ENCODE measurements around the gene ZRANB3. TPM values are rescaled to one million over a fixed set of nuclear protein-coding genes. Genes with fewer than 3 reads are reported as not detected.
"Not testable (repeated sequence)": the region's sequence is repeated elsewhere in the genome, so short reads cannot be mapped to it uniquely, and the experiment has no call there.

ZRANB3 gene
- total RNA-seq, 1 donor from 2014 or later = 8.9 TPM

GRCh38 chr2:135456431-135456830, 74.6 kb downstream of the ZRANB3 start:
- peaks cover 10% of the 10 kb centered on the region for H3K9me3 Mint-ChIP-seq (ENCODE audit: unreplicated experiment)
- H3K9ac ChIP-seq (ENCODE audit: low read length) = no peak overlapping the region
- H3K4me1 ChIP-seq (ENCODE audit: insufficient read depth, low read length) = no peaks in the 10 kb centered on the region
- no peaks in the 10 kb centered on the region for H3K79me2 ChIP-seq (ENCODE audit: insufficient read depth, low read length)
- H4K20me1 ChIP-seq (ENCODE audit: insufficient read depth, low read length) = no peaks in the 10 kb centered on the region
- DNase-seq (ENCODE audit: low read depth) = no peak
- peaks cover 4% of the 10 kb centered on the region for H3K4me1 Mint-ChIP-seq (ENCODE audit: low read depth, unreplicated experiment)
- H3K4me3 ChIP-seq (ENCODE audit: insufficient read depth, low read depth, low read length) = no peak overlapping the region
- H3K4me2 ChIP-seq (ENCODE audit: low read length) = no peak overlapping the region
- H3K36me3 ChIP-seq (ENCODE audit: insufficient read depth, low read length) = no peaks in the 10 kb centered on the region
- H3K27ac Mint-ChIP-seq (ENCODE audit: unreplicated experiment) = no peak overlapping the region
- TF ChIP-seq, protein P1, sequence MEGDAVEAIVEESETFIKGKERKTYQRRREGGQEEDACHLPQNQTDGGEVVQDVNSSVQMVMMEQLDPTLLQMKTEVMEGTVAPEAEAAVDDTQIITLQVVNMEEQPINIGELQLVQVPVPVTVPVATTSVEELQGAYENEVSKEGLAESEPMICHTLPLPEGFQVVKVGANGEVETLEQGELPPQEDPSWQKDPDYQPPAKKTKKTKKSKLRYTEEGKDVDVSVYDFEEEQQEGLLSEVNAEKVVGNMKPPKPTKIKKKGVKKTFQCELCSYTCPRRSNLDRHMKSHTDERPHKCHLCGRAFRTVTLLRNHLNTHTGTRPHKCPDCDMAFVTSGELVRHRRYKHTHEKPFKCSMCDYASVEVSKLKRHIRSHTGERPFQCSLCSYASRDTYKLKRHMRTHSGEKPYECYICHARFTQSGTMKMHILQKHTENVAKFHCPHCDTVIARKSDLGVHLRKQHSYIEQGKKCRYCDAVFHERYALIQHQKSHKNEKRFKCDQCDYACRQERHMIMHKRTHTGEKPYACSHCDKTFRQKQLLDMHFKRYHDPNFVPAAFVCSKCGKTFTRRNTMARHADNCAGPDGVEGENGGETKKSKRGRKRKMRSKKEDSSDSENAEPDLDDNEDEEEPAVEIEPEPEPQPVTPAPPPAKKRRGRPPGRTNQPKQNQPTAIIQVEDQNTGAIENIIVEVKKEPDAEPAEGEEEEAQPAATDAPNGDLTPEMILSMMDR (IDR thresholded peaks at IDR 0.05; ENCODE audit: insufficient read depth, low read depth, low read length) = no peak
- TF ChIP-seq EZH2 (IDR thresholded peaks at IDR 0.05; ENCODE audit: insufficient read depth, low read length) = no peak
- no peak overlapping the region for H3K27ac ChIP-seq (ENCODE audit: low read depth, low read length)
- no peaks in the 10 kb centered on the region for H3K9me3 ChIP-seq (ENCODE audit: insufficient read depth, low read depth, low read length)
- no peaks in the 10 kb centered on the region for H3K27me3 Mint-ChIP-seq (ENCODE audit: low read depth, unreplicated experiment)
- H3K36me3 Mint-ChIP-seq (ENCODE audit: low read depth, unreplicated experiment) = peaks cover 7% of the 10 kb centered on the region
- H3K27me3 ChIP-seq (ENCODE audit: insufficient read depth, low read length) = no peaks in the 10 kb centered on the region
- FAIRE-seq = peak; percentile 52
- H3K4me3 Mint-ChIP-seq (ENCODE audit: unreplicated experiment) = no peak overlapping the region
- no peak overlapping the region for H2AFZ ChIP-seq (ENCODE audit: low read depth, low read length)

- H4K20me1 ChIP-seq (ENCODE audit: insufficient read depth, low read length) = no peaks in the 10 kb centered on the region
- no peak for TF ChIP-seq EZH2 (IDR thresholded peaks at IDR 0.05; ENCODE audit: insufficient read depth, low read length)
- TF ChIP-seq, protein P1 (IDR thresholded peaks at IDR 0.05; ENCODE audit: insufficient read depth, low read depth, low read length) = no peak
- H2AFZ ChIP-seq (ENCODE audit: low read depth, low read length) = no peak overlapping the region
- Mint-ChIP-seq H3K27ac (ENCODE audit: unreplicated experiment) (no peak overlapping the region), H3K4me3 (ENCODE audit: unreplicated experiment) (no peak overlapping the region), H3K4me1 (ENCODE audit: low read depth, unreplicated experiment) (peaks cover 4% of the 10 kb centered on the region), H3K36me3 (ENCODE audit: low read depth, unreplicated experiment) (peaks cover 7% of the 10 kb centered on the region), H3K27me3 (ENCODE audit: low read depth, unreplicated experiment) (no peaks in the 10 kb centered on the region), H3K9me3 (ENCODE audit: unreplicated experiment) (peaks cover 10% of the 10 kb centered on the region)
- FAIRE-seq (no peak), DNase-seq (ENCODE audit: low read depth) (no peak)
- no peak overlapping the region for H3K9ac ChIP-seq (ENCODE audit: low read length)
- no peaks in the 10 kb centered on the region for H3K9me3 ChIP-seq (ENCODE audit: insufficient read depth, low read depth, low read length)
- H3K4me2 ChIP-seq (ENCODE audit: low read length) = no peak overlapping the region
- H3K27me3 ChIP-seq (ENCODE audit: insufficient read depth, low read length) = no peaks in the 10 kb centered on the region
- no peaks in the 10 kb centered on the region for H3K36me3 ChIP-seq (ENCODE audit: insufficient read depth, low read length)
- H3K27ac ChIP-seq (ENCODE audit: low read depth, low read length) = no peak overlapping the region
- no peaks in the 10 kb centered on the region for H3K79me2 ChIP-seq (ENCODE audit: insufficient read depth, low read length)
- no peaks in the 10 kb centered on the region for H3K4me1 ChIP-seq (ENCODE audit: insufficient read depth, low read length)
- no peak overlapping the region for H3K4me3 ChIP-seq (ENCODE audit: insufficient read depth, low read depth, low read length)
Measured at GRCh38 chr2:135454608-135455007, 76.4 kb downstream of the ZRANB3 start.

GRCh38 chr2:135453027-135453426, 78.0 kb downstream of the ZRANB3 start:
- H3K4me1 ChIP-seq (ENCODE audit: insufficient read depth, low read length); H3K4me2 ChIP-seq (ENCODE audit: low read length); H3K9me3 ChIP-seq (ENCODE audit: insufficient read depth, low read depth, low read length); H3K9ac ChIP-seq (ENCODE audit: low read length); H4K20me1 ChIP-seq (ENCODE audit: insufficient read depth, low read length); FAIRE-seq; H3K27me3 Mint-ChIP-seq (ENCODE audit: low read depth, unreplicated experiment); H3K27me3 ChIP-seq (ENCODE audit: insufficient read depth, low read length); H2AFZ ChIP-seq (ENCODE audit: low read depth, low read length); H3K36me3 ChIP-seq (ENCODE audit: insufficient read depth, low read length); H3K4me3 Mint-ChIP-seq (ENCODE audit: unreplicated experiment); H3K79me2 ChIP-seq (ENCODE audit: insufficient read depth, low read length); H3K36me3 Mint-ChIP-seq (ENCODE audit: low read depth, unreplicated experiment); H3K27ac ChIP-seq (ENCODE audit: low read depth, low read length); H3K4me1 Mint-ChIP-seq (ENCODE audit: low read depth, unreplicated experiment); H3K4me3 ChIP-seq (ENCODE audit: insufficient read depth, low read depth, low read length); DNase-seq (ENCODE audit: low read depth); H3K27ac Mint-ChIP-seq (ENCODE audit: unreplicated experiment): not testable (repeated sequence)
- H3K9me3 Mint-ChIP-seq (ENCODE audit: unreplicated experiment) = peaks cover 10% of the 10 kb centered on the region
